Astrocyte (in vitro differentiated cells and primary cell): ENCODE measurements around the gene HMG20B.
A peak's percentile ranks its signal among the peaks of the same experiment; 100 is the strongest.

Experiments
- CTCF ChIP-seq: IDR thresholded peaks from 2 replicates; pipeline ENCODE4 v1.5.1; 2011; ENCODE audit warnings: low read depth, mild to moderate bottlenecking, inconsistent platforms, low read length, moderate library complexity; ENCODE audit not compliant: insufficient read depth
- EZH2 ChIP-seq: IDR thresholded peaks from 2 replicates; pipeline ENCODE4 v1.6.1; 2012; ENCODE audit warnings: mild to moderate bottlenecking, low read length, inconsistent platforms; ENCODE audit not compliant: insufficient read depth

- TF ChIP-seq CTCF, result peak; percentile 37
- TF ChIP-seq EZH2, result no peak
Measured at GRCh38 chr19:3547301-3547731, 25.4 kb upstream of the HMG20B start.
